Inferior parietal cortex (tissue), 1 donor: ENCODE data around the gene HOXD9.

Experiments used
- DNase-seq: peaks from one replicate; pipeline ENCODE4 v3.0.0-alpha.2; 2016; ENCODE audit errors: extremely low spot score

Gene HOXD9

DNA sequence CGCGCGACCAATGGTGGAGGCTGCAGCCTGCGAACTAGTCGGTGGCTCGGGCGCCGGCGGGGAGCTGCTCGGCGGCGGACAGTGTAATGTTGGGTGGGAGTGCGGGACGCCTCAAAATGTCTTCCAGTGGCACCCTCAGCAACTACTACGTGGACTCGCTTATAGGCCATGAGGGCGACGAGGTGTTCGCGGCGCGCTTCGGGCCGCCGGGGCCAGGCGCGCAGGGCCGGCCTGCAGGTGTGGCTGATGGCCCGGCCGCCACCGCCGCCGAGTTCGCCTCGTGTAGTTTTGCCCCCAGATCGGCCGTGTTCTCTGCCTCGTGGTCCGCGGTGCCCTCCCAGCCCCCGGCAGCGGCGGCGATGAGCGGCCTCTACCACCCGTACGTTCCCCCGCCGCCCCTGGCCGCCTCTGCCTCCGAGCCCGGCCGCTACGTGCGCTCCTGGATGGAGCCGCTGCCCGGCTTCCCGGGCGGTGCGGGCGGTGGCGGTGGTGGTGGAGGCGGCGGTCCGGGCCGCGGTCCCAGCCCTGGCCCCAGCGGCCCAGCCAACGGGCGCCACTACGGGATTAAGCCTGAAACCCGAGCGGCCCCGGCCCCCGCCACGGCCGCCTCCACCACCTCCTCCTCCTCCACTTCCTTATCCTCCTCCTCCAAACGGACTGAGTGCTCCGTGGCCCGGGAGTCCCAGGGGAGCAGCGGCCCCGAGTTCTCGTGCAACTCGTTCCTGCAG, at the start of gene HOXD9:
Gene HOXD9 (plus strand): TSS at position 37 of the 728 bp plus-strand sequence. CDS start 50 bp downstream, at position 87.
- no peak for DNase-seq

DNA sequence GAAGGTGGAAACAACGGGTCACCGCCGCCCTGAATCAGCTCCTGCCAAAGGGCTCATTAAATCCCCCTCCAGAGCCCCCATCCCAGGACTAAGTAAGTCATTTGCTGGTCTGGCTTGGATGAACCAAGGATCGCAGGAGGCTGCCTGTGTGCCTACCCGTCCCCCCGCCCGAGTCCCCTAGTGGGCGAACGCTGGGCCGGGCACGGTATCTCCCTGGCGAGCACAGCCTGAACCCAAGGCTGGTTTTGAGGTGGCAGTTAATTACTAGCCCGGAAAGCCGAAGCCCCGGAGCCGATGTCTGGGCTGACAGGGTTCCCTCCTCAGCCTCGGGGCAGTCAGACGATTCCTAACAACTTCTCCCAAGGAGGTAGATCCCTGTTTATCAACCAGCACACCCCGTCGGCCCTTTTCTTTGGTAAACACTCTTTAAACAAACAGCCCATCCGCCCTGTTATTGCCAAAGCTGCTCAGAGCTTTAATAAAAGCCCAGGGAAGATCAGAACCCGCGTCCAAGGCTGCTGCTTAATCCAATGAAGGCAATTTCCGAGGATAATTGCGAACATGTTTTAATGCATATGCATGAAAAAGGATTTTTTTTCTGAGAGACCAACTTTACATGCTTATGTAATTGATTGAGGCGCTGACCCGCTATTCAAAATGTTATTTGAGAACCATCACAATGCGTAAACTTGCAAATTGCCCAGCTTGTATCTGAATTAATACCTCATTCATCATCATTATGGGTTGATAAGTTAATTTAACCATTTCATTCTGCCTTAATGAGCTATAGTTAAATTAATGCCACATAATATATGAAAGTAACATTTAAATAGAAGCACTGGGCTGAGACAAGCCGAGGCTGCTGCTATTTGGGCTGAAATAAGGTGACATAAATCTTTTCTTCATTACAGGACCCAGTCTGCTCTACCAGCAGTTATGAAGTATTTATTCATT, 49.3 kb upstream of the HOXD9 start:
- no peak for DNase-seq

DNA sequence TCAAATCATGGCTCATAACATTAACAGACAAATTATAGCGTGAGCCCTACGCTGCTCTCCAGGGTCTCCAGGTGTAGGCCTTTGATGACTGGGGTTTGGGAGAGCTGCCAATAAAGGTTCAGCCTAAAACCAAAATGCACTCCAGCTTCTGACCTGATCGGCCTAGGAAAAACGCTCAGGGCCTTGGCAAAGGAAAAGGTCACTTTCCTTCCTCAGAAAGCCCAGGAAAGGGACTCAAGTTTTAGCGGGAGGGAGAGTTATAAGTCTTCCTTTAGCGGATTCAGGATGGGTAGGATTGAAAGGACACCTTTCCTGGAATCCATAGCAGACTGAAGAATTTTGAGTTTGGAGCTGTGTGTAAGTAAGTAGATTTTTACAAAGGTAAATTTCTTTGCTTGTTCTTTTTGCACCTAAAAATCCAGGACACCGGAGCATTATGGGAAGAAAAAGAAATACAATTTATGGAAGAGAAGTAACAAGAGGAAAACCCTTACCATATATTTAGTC, 47.5 kb upstream of the HOXD9 start:
- DNase-seq = no peak

DNA sequence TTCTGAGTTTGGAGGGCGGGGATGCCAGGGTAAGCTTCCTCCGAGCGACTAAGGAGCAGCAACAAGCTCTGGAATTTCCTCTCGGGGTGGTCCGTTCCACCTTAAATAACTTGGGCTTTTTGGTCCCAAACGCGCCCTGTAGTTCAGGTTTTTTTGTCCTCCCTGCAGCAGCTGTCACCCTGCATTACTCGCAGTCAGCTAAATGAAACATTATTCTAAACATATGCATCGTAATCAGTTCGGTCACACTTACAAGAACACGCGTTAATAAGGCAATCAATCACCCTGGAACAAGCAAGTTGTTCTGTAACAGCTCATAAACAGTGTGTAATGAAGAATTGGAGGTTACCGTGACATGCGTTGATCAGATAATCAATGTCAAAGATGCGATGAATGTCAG, 47.0 kb upstream of the HOXD9 start:
- no peak for DNase-seq

DNA sequence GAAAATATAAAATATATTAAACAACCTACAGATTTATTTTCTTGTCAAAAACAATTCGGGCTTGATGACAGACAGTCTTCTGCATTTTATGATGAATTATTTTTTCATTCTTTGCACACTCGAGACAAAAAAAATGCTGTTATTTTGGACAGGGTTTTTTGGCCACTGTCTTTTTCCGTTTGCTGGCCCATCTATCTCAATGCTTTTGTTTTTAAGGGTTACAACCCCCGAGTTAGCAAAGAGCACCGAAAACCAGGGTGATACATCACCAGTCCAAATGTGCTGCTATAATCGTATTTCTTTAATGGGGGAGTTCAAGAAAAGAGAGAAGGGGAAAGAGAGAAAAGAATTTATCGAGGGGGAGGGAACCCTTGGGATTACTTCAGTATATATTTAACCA, 46.5 kb upstream of the HOXD9 start:
- DNase-seq = no peak

DNA sequence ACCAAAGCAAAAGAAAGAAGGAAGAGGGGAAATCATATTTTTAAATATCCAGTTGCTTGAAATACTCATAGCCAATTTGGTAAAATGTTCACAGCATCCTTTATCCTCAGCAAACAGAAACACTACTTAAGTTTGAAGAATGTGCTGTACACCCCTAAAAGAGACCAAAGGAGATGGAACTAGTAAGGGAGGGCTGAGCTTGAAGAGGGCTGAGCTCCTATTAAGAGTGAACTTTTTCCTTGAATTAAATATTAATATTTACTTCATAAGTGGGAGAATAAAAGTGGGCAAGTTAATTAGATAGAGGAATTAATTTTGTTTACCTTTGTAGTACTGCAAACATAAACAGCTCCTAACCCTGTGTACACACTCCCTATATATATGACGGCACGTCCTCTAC, 45.7 kb upstream of the HOXD9 start:
- DNase-seq = no peak

DNA sequence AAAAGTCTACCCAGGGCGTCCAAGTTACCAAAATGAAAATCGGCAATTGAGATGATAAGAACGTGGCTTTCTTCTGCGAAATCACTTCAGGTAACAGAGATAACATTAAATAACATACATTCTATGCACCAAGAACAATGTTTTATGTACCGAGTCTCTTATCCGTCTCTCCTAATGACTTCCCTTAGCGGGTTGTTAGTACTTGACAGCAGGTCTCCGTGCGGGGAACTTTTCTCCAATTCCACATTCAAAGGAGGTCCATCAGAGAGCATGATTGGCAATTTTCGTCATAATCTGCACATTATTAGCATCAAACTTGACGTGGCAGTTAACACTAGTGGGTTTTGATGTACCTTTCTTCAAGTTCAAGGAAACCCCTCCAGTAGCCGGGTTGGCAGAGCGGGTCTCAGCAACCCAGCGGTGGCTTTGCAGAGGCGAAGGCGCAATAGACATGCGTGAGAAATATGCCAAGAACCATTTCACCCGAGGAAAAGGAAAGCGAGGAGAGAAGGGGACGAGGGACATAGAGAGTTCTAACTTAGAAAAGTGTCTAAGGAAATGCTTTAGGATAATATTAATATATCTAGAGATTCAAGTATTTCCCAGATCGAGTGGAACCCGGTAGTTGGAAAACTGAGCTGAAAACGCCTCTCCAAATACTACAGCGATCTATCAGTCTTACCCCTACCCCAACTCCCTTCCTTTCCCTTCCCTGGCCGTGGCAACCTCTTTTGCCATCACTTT, 43.8 kb upstream of the HOXD9 start:
- no peak for DNase-seq

DNA sequence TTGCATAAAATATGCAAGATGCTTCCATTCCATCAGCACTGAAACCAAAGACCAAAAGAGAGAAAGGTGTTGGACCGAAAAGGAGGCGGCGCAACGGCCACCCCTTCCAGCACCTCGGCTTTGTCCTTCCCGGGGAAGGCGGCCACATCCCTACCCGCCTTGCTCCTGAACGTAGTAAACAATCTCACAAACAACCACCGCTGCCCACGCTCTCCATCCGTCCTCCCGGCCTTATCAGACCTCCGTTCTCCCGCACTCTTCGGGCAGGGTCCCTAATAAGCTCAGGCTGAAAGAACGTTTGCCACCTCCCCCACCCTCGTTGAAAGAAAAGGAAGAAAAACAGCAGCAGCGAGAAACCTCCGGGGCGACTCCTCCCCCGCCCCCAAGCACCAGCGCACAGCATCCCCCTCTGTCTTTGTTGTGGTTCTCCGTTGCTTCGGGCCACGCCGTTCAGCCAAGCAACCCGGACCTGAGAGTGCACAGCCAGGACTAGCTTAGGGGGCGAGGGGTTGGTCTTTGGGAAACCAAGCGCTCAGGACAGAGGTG, 43.2 kb upstream of the HOXD9 start:
- no peak for DNase-seq

DNA sequence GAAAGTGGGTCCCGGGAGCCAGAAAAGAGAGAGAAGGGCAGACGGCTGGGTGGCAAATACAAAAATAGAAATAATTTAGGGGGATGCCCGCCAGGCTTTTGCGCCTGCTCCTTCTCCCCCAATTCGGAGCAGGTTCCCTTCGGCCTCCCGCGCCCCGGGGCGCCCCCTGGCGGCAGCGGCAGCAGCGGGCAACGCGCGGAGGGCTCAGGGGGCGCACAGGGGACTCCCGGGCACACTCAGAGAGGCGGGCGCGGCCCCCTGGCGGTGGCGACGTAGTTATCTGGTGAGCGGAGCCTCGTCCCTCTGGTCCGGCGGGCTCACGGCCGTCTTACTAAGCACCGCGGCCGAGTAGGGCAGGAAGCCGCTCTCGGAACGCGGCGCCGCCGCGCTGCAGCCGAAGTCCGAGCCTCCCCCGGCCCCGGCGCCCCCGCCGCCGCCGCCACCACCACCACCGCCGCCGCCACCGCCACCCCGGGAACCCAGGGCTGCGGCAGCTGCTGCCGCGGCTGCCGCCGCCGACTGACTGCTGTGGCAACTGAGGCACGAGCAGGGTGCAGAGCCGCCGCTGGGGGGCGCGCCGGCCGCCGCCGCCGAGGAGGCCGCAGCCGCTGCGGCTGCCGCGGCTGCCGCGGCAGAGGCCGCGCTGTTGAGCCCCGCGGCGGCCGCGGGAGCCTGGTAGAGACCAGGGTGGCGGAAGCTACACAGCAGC, 42.5 kb upstream of the HOXD9 start:
- DNase-seq = no peak

DNA sequence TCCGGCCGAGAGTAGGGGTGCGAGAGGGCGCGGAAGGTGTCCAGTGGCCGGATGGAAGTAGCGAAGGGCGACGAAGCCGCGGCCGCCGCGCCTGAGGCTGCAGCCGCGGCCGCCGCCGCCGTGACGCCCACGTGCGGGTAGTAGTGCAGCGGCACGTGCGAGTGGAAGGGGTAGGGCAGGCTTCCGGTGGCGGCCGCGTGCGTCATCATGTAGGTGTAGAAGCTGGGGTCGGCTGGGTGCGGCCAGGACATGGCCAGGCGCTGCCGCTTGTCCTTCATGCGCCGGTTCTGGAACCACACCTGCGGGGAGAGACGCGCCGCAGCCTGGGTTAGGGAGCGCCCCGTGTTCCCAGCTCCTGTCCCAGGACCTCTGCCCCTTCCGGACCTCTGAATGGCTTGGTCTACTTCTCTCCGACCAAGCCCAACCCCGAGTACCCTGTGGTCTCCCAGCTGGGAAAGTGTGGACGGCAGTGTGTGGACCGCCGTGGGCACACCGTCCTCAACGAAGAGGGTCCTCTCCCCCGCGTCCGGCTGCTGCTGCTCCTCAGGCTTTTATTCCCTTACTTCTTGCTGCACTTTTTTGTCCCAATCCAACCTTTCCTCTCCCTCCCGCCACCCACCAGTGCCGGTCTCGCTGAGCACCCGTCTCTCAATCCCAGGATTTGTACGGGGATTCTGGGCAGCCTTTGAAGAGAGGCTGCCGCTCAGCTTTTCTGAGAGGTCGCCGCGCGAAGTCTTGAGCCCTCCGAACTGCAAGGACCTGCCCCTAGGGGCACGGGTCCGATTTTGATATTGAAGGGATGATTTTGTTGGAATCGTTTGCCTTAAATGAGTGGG, 41.8 kb upstream of the HOXD9 start:
- DNase-seq = no peak

DNA sequence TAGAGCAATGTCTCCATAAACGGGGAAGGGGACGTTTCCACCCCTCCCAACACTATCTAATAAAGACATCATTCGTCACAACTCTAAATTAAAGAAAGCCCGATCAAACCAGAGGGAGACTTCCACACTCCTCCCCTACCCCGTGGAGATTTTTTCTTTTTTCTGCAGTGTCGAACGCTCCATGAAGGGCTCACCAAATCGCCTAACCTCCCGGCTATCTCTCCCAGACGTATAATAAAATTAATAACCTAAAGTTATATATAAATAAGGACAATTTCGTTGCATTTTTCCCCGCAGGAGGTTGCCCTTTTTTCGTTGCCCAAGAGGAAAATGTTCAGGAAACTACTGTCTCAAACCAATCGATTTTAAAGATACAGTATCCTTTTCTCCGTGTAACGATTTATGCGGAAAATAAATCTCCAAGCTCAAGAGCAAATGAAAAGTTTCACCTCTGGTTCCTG, 41.1 kb upstream of the HOXD9 start:
- no peak for DNase-seq

DNA sequence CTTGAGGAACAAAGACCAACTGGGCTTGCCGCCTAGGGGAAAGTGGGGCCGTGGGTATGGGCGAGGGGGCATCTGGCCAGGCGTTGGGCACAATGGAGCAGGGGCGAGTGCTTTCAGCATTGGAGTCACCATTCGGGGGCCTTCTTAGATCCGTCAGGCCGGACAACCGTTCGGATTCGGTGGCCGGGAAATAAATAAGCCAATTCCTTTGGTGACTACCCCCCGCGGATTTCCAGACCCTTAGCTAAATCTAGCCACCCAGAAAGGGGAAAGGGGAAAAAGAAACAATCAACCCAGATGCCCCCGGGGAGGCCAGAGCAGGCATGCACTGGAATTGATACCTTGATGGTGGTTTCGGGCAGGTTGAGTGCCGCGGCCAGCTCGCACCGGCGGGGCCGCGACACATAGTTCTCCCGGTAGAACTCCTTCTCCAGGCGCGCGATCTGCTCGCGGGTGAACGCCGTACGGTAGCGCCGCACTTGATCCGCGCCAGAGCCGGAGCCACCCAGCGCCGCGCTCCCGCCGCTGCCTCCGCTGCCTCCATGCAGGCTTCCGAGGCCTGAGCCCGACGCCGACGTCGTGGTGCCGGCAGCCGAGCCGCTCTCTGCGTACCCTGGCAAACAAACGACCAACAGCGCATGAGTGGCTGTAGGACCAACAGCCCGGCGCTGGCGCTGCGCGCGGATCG, 40.5 kb upstream of the HOXD9 start:
- no peak for DNase-seq

DNA sequence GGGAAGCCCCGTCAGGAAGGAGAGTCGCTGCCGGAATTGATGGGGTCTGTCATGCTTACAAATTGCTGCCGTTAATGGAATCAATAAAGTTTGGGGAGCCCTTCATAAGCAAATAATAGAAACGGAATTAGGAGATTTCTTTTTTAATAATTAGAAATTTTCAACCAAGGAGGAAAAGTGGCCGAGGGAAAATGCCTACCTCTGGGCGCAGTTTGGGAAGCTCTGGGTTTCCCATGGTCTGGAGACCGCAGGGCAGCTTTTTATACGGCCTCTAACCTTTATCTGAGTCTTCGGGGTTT, 40.0 kb upstream of the HOXD9 start:
- DNase-seq = no peak

DNA sequence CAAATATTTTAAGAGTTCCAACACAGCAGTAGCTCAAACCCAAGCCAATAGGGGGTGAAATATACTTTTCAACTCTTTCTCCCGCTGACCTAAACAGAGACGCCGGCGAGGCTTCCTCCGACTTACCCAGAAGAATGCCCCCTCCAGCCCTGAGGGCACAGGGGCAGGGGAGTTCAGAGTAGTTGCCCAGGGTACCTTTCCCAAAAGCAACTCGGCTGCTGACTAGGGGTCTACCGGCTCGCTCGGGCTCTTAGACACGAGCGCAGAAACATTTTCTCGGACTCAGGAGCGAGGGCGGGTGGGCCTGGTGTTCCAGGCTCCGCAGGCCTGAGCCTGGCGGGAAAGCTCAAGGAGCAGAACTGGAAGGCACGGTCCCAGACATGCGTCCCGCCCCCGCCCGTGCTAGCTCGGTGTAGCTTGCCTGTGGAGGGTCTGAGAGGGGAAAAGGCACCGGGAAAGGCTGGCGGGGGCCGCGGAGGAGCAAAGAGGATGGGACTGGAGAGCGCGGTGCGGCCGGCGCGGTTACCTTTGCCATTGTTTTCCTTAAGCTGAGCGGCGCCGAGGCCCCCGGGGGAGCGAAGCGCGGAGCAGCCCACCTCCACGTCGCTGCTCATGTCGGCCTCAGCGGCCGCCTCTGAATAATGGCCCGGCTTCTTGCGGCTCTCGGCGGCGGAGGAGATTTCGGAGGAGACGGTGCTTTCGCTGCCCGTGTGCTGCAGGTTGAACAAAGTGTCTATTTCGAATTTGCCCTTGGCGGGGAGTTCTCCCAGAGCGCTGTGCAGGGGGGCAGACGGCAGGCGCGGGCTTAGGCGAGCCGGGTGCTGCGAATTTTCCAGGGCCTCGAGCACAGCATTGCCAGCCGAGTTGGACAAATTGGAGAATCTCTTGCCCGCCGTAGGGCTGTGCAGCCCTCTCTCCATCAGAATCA, 39.4 kb upstream of the HOXD9 start:
- no peak for DNase-seq

DNA sequence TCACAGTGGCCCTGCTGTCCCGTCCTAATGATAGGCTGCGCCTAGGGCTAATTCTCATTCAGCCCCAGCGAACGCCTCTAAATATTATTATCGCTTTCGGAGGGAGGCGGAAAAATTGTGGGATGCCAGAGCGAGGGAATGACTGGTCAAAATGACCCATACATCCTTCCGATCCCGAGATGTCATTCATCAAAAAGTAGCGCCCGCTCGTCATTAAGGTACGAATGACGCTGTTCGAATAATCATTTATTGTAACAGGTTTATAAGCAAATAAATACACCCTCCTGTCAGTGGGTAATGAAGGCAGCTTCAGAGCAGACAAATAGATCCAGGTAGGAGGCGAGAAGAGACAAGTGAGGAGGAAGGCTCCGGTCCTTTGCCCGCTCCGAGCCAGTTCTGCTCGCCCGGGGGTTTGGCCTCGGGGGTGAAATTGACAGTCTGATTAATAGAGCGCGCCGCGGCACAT, 38.7 kb upstream of the HOXD9 start, which contains the start of gene EVX2:
Gene EVX2 (minus strand): TSS at position 167 of the 466 bp plus-strand sequence. CDS start 186 bp downstream, outside the sequence.
- DNase-seq = no peak

DNA sequence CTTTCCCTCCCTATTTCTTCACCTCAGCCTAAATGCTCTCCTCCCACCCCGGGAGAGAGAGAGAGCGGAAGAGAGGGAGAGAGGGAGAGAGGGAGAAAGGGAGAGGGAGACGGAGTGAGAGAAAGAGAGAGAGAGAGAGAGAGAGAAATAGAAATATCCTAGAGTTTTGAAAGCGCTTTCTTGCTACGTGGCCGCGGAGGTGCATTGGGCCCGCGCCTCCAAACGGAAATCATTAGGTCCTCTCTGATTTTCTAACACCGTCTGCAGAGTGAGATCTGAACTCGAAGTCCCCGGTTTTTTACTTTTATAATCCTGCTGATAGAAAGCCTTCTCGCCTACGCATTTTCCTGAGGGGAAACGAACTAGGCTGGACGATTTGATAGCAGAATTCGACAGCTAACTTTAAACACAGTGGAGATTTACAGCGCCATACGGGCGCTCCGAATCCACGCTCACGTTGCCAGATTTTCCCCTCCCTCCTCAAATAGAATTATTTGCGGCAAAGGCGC, 37.9 kb upstream of the HOXD9 start:
- no peak for DNase-seq

DNA sequence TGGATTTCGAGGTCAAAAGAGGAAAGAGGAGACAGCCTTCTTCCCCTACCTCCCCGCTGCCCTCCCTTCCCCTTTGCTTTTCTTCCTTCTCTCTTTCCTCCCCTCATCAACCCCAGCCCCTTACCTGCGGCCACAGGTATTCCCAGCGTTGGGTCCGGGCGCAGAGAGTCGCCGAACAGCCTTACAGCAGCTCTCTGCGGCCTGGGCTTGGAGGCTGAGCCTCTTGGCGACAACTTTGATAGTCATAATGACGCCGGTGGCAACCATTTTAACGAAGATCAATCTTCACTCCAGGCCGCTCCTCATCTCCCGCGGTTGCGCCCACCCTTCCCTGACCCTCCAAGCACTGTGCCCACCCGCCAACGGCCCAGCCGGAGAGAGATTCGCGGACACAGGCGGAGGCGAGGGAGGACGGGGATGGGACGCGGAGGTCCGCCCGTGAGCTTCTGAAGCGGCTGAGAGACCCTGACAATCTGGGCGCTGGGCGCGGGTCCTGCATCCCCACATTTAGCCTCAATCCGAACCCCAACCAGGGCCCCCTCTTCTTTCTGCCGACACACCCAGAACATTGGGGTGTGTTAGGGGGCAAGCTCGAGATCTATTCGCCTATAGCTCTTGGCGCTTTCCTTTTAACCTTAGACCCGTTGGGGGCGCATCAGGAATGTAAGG, 37.3 kb upstream of the HOXD9 start:
- no peak for DNase-seq
